Activated CD4-positive, alpha-beta T cell treated with anti-CD3 and anti-CD28 coated beads, Interleukin-2, amount 10 ng/mL, durations not matched to agents 7 days and 5 days (primary cell): ENCODE results near the gene NAV3. TPM values are rescaled to one million over a fixed set of nuclear protein-coding genes. Genes with fewer than 3 reads are reported as not detected.
"Not testable (repeated sequence)": the region's sequence is repeated elsewhere in the genome, so short reads cannot be mapped to it uniquely, and the experiment has no call there.

Experiments
- CTCF ChIA-PET: fragments of 350-600 bp; sonication (Branson Sonifier 250); formaldehyde crosslinking; loops from one replicate; lab custom pipeline; 2021; ENCODE audit warnings: antibody characterized with exemption; lab: Charles Lee
- POLR2A ChIA-PET: fragments of 350-600 bp; sonication (Branson Sonifier 250); formaldehyde crosslinking; loops from one replicate; lab custom pipeline; 2021; ENCODE audit warnings: antibody characterized with exemption; lab: Charles Lee
- DNase-seq: peaks from one replicate; pipeline ENCODE4 v3.0.0-alpha.2; 2020
- H3K27ac Mint-ChIP-seq: one replicate; pipeline ENCODE4 v1.8.0; 2021; ENCODE audit warnings: mild to moderate bottlenecking, moderate library complexity, mixed read lengths
- H3K27me3 Mint-ChIP-seq: one replicate; pipeline ENCODE4 v1.8.0; 2021; ENCODE audit warnings: mixed read lengths
- H3K36me3 Mint-ChIP-seq: one replicate; pipeline ENCODE4 v1.8.0; 2021; ENCODE audit warnings: low read depth, mixed read lengths
- H3K4me1 Mint-ChIP-seq: one replicate; pipeline ENCODE4 v1.8.0; 2021; ENCODE audit warnings: mixed read lengths
- H3K4me3 Mint-ChIP-seq: one replicate; pipeline ENCODE4 v1.8.0; 2021; ENCODE audit warnings: mild to moderate bottlenecking, moderate library complexity, mixed read lengths
- H3K9me3 Mint-ChIP-seq: one replicate; pipeline ENCODE4 v1.8.0; 2021; ENCODE audit warnings: mixed read lengths
- total RNA-seq, 2 experiments: library from RNA; stranded (reverse); gene quantifications; one replicate each; pipeline ENCODE4 v1.2.3, GENCODE V29; 2021

NAV3 gene
- total RNA-seq, 2 experiments from 2014 or later: not detected

- H3K4me1 Mint-ChIP-seq, DNase-seq: not testable (repeated sequence)
These were observed 272.1 kb downstream of the NAV3 start for GRCh38 chr12:78102801-78103200.

DNA sequence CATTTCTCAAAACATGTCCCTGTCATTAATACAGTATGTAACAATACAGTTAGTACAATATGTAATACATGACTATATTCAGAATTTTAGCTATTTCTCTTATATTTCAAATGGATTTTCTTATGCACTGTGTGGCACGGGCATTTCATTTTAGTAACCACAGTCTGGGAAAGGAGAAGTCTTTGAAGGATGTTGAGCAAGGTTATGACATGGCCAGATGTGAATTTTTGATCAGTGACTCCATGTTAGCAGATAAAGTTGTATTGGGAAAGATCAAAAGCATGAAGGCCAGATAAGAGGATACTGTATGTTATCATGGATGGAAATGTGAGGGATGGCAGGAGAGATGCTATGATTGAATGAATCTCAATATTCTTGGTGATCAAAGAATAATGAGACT is 285.2 kb downstream of the NAV3 start:
- no peaks in the 10 kb centered on the region for H3K4me1 Mint-ChIP-seq
- H3K27ac Mint-ChIP-seq: no peak overlapping the region
- H3K4me3 Mint-ChIP-seq: no peak overlapping the region
- H3K36me3 Mint-ChIP-seq: no peaks in the 10 kb centered on the region
- no peak for DNase-seq
- ChIA-PET CTCF (no interaction called here), POLR2A (no interaction called here)
- no peaks in the 10 kb centered on the region for H3K27me3 Mint-ChIP-seq
- H3K9me3 Mint-ChIP-seq: peaks cover 14% of the 10 kb centered on the region

More at GRCh38 chr12:78102801-78103200, 272.1 kb downstream of the NAV3 start:
- H3K27ac Mint-ChIP-seq, CTCF ChIA-PET, H3K4me3 Mint-ChIP-seq, H3K27me3 Mint-ChIP-seq, H3K9me3 Mint-ChIP-seq, POLR2A ChIA-PET, H3K36me3 Mint-ChIP-seq: not testable (repeated sequence)

- POLR2A ChIA-PET: no interaction called here
These were observed 287.3 kb downstream of the NAV3 start for GRCh38 chr12:78118036-78118435.

DNA sequence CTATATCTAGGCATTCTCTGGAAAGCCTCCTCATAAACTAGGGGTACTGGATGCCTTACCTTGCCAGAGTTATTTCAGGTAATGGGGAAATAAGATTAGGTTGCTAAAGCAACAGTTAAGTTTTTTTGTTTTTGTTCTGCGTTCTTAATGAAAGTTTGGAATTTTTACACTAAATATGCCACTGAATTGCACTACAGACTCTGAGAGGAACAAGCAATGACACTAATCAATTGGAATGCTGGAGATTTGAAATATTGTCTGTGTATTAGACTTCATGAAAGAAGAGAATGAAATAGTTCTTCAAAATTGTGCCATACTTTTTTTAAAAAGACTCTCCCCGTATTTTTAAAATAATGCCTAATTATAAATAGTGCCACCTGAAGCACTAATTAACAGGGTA is 287.8 kb downstream of the NAV3 start:
- Mint-ChIP-seq H3K27me3 (no peaks in the 10 kb centered on the region), H3K27ac (no peak overlapping the region), H3K9me3 (peaks cover 7% of the 10 kb centered on the region), H3K4me3 (no peak overlapping the region), H3K36me3 (no peaks in the 10 kb centered on the region), H3K4me1 (no peaks in the 10 kb centered on the region)
- ChIA-PET POLR2A (no interaction called here), CTCF (no interaction called here)
- DNase-seq: no peak

More at GRCh38 chr12:78118036-78118435, 287.3 kb downstream of the NAV3 start:
- Mint-ChIP-seq H3K27me3 (no peaks in the 10 kb centered on the region), H3K4me3 (no peak overlapping the region), H3K36me3 (no peaks in the 10 kb centered on the region), H3K9me3 (peaks cover 7% of the 10 kb centered on the region), H3K4me1 (no peaks in the 10 kb centered on the region), H3K27ac (no peak overlapping the region)
- CTCF ChIA-PET: no interaction called here
- DNase-seq: no peak

- Mint-ChIP-seq H3K36me3 (no peaks in the 10 kb centered on the region), H3K4me3 (no peak overlapping the region), H3K4me1 (no peaks in the 10 kb centered on the region), H3K27ac (no peak overlapping the region), H3K27me3 (no peaks in the 10 kb centered on the region), H3K9me3 (no peaks in the 10 kb centered on the region)
- no peak for DNase-seq
- ChIA-PET POLR2A (no interaction called here), CTCF (no interaction called here)
These were observed 288.7 kb downstream of the NAV3 start for GRCh38 chr12:78119351-78119918.

DNA sequence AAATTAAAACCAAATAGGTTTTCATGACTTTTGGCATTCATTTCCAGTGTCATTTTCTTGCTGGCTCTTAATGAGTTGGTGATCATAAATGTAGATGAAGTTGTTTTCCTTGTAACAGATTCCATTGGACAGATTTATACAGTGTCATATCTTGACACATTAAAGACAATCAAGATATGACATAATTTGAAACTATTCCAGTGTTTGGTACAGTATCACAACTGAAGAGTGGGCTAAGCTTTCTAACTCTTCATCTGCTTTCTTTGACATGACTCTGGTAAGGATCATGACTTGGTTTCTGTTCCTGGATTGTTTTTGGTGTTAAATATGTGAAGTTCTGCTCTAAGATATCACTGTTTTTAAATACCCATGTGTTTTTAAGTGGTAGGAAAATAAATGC is 289.6 kb downstream of the NAV3 start:
- no peaks in the 10 kb centered on the region for H3K9me3 Mint-ChIP-seq
- H3K27me3 Mint-ChIP-seq: no peaks in the 10 kb centered on the region
- CTCF ChIA-PET: no interaction called here
- POLR2A ChIA-PET: no interaction called here
- H3K4me1 Mint-ChIP-seq: no peaks in the 10 kb centered on the region
- no peak overlapping the region for H3K4me3 Mint-ChIP-seq
- no peaks in the 10 kb centered on the region for H3K36me3 Mint-ChIP-seq
- no peak for DNase-seq
- H3K27ac Mint-ChIP-seq: no peak overlapping the region

GRCh38 chr12:78120866-78121560 is 290.3 kb downstream of the NAV3 start:
- POLR2A ChIA-PET: no interaction called here
- H3K4me3 Mint-ChIP-seq: no peak overlapping the region
- H3K9me3 Mint-ChIP-seq: no peaks in the 10 kb centered on the region
- no peak for DNase-seq
- H3K36me3 Mint-ChIP-seq: no peaks in the 10 kb centered on the region
- no peak overlapping the region for H3K27ac Mint-ChIP-seq
- H3K27me3 Mint-ChIP-seq: no peaks in the 10 kb centered on the region
- H3K4me1 Mint-ChIP-seq: no peaks in the 10 kb centered on the region
- CTCF ChIA-PET: no interaction called here

GRCh38 chr12:78121969-78122610 is 291.4 kb downstream of the NAV3 start:
- H3K36me3 Mint-ChIP-seq: no peaks in the 10 kb centered on the region
- POLR2A ChIA-PET: no interaction called here
- no peak overlapping the region for H3K4me3 Mint-ChIP-seq
- H3K27me3 Mint-ChIP-seq: no peaks in the 10 kb centered on the region
- H3K9me3 Mint-ChIP-seq: no peaks in the 10 kb centered on the region
- no peak for DNase-seq
- CTCF ChIA-PET: no interaction called here
- no peak overlapping the region for H3K27ac Mint-ChIP-seq
- no peaks in the 10 kb centered on the region for H3K4me1 Mint-ChIP-seq

GRCh38 chr12:78128211-78128610 is 297.5 kb downstream of the NAV3 start:
- Mint-ChIP-seq H3K4me3 (no peak overlapping the region), H3K9me3 (no peaks in the 10 kb centered on the region), H3K27me3 (no peaks in the 10 kb centered on the region), H3K4me1 (no peaks in the 10 kb centered on the region), H3K36me3 (no peaks in the 10 kb centered on the region), H3K27ac (no peak overlapping the region)
- ChIA-PET CTCF (no interaction called here), POLR2A (no interaction called here)
- no peak for DNase-seq

DNA sequence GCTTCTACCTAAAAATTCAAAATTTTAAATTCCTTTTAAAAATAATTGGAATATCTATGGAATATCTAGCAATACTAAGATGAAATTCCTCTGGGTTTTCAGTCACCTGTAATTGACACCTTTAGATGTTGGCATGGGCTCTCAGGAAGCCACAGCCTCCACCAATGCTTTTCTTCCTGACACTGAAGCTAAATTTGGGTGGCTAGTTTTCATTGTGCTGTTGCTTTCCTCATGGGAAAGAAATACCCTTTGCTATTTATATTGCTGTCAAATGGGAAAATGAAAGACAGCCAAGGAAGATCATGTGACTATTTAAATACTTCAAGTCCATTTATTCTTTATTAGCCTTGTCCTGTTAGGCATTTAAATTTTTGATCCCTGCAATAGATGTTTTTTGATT is 313.0 kb downstream of the NAV3 start:
- Mint-ChIP-seq H3K4me3 (no peak overlapping the region), H3K36me3 (no peaks in the 10 kb centered on the region)

DNA sequence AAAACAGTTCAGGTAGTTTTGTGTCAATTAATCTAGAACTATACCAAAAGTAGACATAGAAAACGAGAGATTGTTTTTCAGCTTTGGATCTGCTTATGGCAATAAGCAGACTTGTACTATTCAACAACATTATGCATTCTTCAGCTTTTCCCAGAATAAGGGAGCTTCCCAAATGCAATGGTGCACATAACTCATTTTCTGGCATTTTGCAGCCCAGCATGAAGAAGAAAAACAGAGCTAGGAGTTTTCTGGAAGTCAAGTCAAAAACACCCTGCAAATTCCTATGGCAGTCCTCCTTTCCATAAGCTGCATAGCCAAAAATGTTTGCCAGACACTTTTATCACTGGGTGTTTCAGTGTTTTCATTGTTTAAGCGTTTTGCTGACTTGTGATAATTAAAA is 314.7 kb downstream of the NAV3 start:
- ChIA-PET CTCF (no interaction called here), POLR2A (no interaction called here)
- H3K4me1 Mint-ChIP-seq: no peaks in the 10 kb centered on the region
- no peak overlapping the region for H3K27ac Mint-ChIP-seq
- no peaks in the 10 kb centered on the region for H3K36me3 Mint-ChIP-seq
- no peaks in the 10 kb centered on the region for H3K9me3 Mint-ChIP-seq
- no peaks in the 10 kb centered on the region for H3K27me3 Mint-ChIP-seq
- no peak overlapping the region for H3K4me3 Mint-ChIP-seq
- DNase-seq: no peak

More for the DNA sequence above, 313.0 kb downstream of the NAV3 start:
- no peak for DNase-seq
- Mint-ChIP-seq H3K27ac (no peak overlapping the region), H3K4me1 (no peaks in the 10 kb centered on the region), H3K27me3 (no peaks in the 10 kb centered on the region), H3K9me3 (no peaks in the 10 kb centered on the region)
- POLR2A ChIA-PET: no interaction called here
- CTCF ChIA-PET: interaction anchor here (1.1 kb wide), 1 partner anchor 85 kb away, joined by 3 read pairs; no protein-coding TSS in a partner anchor

- Mint-ChIP-seq H3K27me3 (no peaks in the 10 kb centered on the region), H3K27ac (no peak overlapping the region), H3K4me3 (no peak overlapping the region), H3K9me3 (no peaks in the 10 kb centered on the region), H3K4me1 (no peaks in the 10 kb centered on the region), H3K36me3 (no peaks in the 10 kb centered on the region)
- POLR2A ChIA-PET: no interaction called here
- CTCF ChIA-PET: no interaction called here
- no peak for DNase-seq
These were observed 315.7 kb downstream of the NAV3 start for GRCh38 chr12:78146365-78146772.

- no peak overlapping the region for H3K4me3 Mint-ChIP-seq
- no peaks in the 10 kb centered on the region for H3K9me3 Mint-ChIP-seq
- DNase-seq: no peak
- ChIA-PET CTCF (no interaction called here), POLR2A (no interaction called here)
- no peaks in the 10 kb centered on the region for H3K27me3 Mint-ChIP-seq
- no peaks in the 10 kb centered on the region for H3K4me1 Mint-ChIP-seq
- no peak overlapping the region for H3K27ac Mint-ChIP-seq
- no peaks in the 10 kb centered on the region for H3K36me3 Mint-ChIP-seq
These were observed 318.8 kb downstream of the NAV3 start for GRCh38 chr12:78149459-78149858.
